K562 treated with DMSO at 1 percent for 48 hours (cell line): ENCODE measurements around the gene BTNL3. TPM values are rescaled to one million over a fixed set of nuclear protein-coding genes. Genes with fewer than 3 reads are reported as not detected.

ENCODE experiments used
- total RNA-seq: library from RNA; unstranded; fragments of 300-600 nt; gene quantifications from 2 replicates; pipeline ENCODE4 v1.2.3, GENCODE V29; 2022; ENCODE audit warnings: low replicate concordance; ENCODE audit errors: extremely low read depth

The BTNL3 gene, protein sequence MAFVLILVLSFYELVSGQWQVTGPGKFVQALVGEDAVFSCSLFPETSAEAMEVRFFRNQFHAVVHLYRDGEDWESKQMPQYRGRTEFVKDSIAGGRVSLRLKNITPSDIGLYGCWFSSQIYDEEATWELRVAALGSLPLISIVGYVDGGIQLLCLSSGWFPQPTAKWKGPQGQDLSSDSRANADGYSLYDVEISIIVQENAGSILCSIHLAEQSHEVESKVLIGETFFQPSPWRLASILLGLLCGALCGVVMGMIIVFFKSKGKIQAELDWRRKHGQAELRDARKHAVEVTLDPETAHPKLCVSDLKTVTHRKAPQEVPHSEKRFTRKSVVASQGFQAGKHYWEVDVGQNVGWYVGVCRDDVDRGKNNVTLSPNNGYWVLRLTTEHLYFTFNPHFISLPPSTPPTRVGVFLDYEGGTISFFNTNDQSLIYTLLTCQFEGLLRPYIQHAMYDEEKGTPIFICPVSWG
- not detected in 2 replicates for total RNA-seq

DNA sequence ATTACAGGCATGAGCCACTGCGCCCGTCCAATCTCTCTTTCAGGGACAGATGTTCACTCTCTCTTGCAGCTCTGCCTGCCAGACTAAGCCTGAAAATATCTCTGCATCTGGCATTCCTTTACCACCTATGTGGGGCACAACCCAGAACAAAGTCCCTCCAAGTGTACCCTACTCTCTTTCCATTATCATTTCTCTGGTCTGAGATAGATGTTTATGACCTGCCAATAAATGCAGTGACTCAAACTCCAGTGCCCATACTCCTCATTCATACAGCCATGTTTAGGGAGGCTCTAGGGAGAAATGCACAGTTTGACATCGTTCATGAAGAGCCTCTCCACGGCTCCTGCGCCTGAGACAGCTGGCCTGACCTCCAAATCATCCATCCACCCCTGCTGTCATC is at the start of gene BTNL3:
Gene BTNL3 (plus strand): TSS at position 255 of the 400 bp plus-strand sequence. CDS start 183 bp downstream, outside the sequence.

DNA sequence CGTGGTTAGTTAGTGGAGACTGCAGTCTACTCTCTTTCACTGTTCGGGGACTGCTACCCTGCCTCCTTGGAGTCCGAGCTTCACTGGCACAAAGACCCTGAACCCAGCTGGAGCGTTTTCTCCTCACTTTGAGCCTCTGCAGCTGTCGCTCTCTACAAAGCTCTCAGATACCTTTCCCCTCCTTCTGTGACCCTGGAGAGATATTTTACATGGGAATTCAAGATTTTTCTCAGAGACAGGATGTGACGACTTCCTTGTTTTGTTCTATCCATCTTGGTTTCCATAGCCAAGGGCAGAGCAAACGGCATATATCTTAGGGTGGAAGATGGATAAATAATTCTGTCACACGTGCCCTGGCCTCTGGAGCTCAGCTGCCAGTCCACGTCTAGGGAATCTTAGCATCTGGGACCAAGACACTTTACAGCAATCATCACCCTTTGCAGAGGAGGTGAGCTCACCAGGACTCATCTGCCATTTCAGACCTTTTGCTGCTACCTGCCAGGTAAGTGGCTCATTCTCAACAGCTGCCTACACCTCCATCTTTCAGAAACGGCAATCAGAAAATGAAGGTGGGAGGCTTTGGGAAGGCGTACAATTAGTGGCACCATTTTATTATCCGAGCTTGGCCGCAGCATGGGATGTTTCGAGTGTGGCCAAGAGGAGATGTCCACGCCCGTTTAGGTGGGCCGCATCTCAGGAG is 51.4 kb downstream of the BTNL3 start, which contains the start of gene BTNL9:
Gene BTNL9 (plus strand): TSS at position 336 of the 700 bp plus-strand sequence. CDS start 5,224 bp downstream, outside the sequence.

Other genes with a start within 250 kb of the BTNL3 start
- not detected in 2 replicates for gene OR2Y1, start 248.8 kb upstream of the BTNL3 start, total RNA-seq
- gene MGAT1, start 186.0 kb upstream of the BTNL3 start, total RNA-seq, result not detected in 2 replicates
- gene ZFP62, start 127.6 kb upstream of the BTNL3 start, total RNA-seq, result not detected in 2 replicates
- not detected in 2 replicates for gene BTNL8, start 89.7 kb upstream of the BTNL3 start, total RNA-seq
- gene BTNL9, start 51.4 kb downstream of the BTNL3 start, total RNA-seq, result not detected in 2 replicates
- not detected in 2 replicates for gene OR2V1, start 142.3 kb downstream of the BTNL3 start, total RNA-seq
- gene OR2V2, start 158.7 kb downstream of the BTNL3 start, total RNA-seq, result not detected in 2 replicates
- gene TRIM7, start 216.3 kb downstream of the BTNL3 start, total RNA-seq, result not detected in 2 replicates
- gene TRIM41, start 234.4 kb downstream of the BTNL3 start, total RNA-seq, result not detected in 2 replicates